ENCODE results near the gene HOXC11. TPM values are rescaled to one million over a fixed set of nuclear protein-coding genes. Genes with fewer than 3 reads are reported as not detected.
A peak's percentile ranks its signal among the peaks of the same experiment; 100 is the strongest.

The HOXC11 gene
- polyA plus RNA-seq, 10 donors: 0.08 to 9.7 (median 2.8) TPM; not detected in 4

GRCh38 chr12:53956251-53956887, 16.6 kb upstream of the HOXC11 start:
- no peak for DNase-seq

- DNase-seq: no peak
Observed at GRCh38 chr12:53956914-53957536, 15.9 kb upstream of the HOXC11 start.

GRCh38 chr12:53958128-53958527, 14.8 kb upstream of the HOXC11 start:
- DNase-seq: no peak

- DNase-seq: no peak
Observed at GRCh38 chr12:53959314-53959713, 13.6 kb upstream of the HOXC11 start.

- DNase-seq: peak in 1 of 3 donors; percentile 61
Observed at GRCh38 chr12:53960187-53961024, 12.5 kb upstream of the HOXC11 start.

GRCh38 chr12:53961025-53961761, 11.7 kb upstream of the HOXC11 start:
- peak in 1 of 3 donors; percentile 74 for DNase-seq

GRCh38 chr12:53963005-53963404, 9.9 kb upstream of the HOXC11 start:
- peak in 1 of 3 donors; percentile 56 for DNase-seq

- DNase-seq: peak in 1 of 3 donors; percentile 64
Observed at GRCh38 chr12:53963434-53964314, 9.3 kb upstream of the HOXC11 start.

- DNase-seq: peak in 1 of 3 donors; percentile 81
Observed at GRCh38 chr12:53964315-53964713, 8.6 kb upstream of the HOXC11 start.

- DNase-seq: peak in 1 of 3 donors; percentile 92
Observed at GRCh38 chr12:53965281-53966084, 7.4 kb upstream of the HOXC11 start.

- DNase-seq: no peak
Observed at GRCh38 chr12:53966085-53966384, 6.9 kb upstream of the HOXC11 start.

GRCh38 chr12:53966385-53967133, 6.4 kb upstream of the HOXC11 start:
- DNase-seq: peak in 1 of 3 donors; percentile 80

GRCh38 chr12:53967421-53967925, 5.5 kb upstream of the HOXC11 start:
- peak in 1 of 3 donors; percentile 68 for DNase-seq

- DNase-seq: peak in 1 of 3 donors; percentile 68
Observed at GRCh38 chr12:53968214-53969127, 4.5 kb upstream of the HOXC11 start.

GRCh38 chr12:53969588-53970259, 3.2 kb upstream of the HOXC11 start:
- DNase-seq: peak in 1 of 3 donors; percentile 70

GRCh38 chr12:53970451-53970850, 2.5 kb upstream of the HOXC11 start:
- DNase-seq: no peak

- no peak for DNase-seq
Observed at GRCh38 chr12:53971129-53971528, 1.8 kb upstream of the HOXC11 start.
